Endothelial cell of umbilical vein (primary cell): Measurements from ENCODE around the gene DHRS1.

Experiments used
- CTCF ChIP-seq, 2 donors: IDR thresholded peaks; 1 replicate in 1 of 2; 2 replicates in 1 of 2; pipeline ENCODE4 v1.5.1; 2011; ENCODE audit warnings: low read length in 2 of 2, mild to moderate bottlenecking in 2 of 2, moderate library complexity in 2 of 2, control low read depth in 1 of 2, inconsistent platforms in 1 of 2, low read depth in 1 of 2; ENCODE audit not compliant: insufficient read depth in 1 of 2; ENCODE audit errors: extremely low read depth in 1 of 2
- JUN ChIP-seq: IDR thresholded peaks from 2 replicates; pipeline ENCODE4 v1.6.1; 2011; ENCODE audit warnings: borderline replicate concordance, low read depth; ENCODE audit not compliant: insufficient read length, insufficient read depth
- POLR2A ChIP-seq: IDR thresholded peaks from 2 replicates; pipeline ENCODE4 v1.6.1; 2012; ENCODE audit warnings: low read depth, mild to moderate bottlenecking, control low read depth, low read length

GRCh38 chr14:24270537-24271133 is 28.9 kb downstream of the DHRS1 start:
- no peak for TF ChIP-seq CTCF (IDR thresholded peaks at IDR 0.05; ENCODE audit: extremely low read depth in 1 of 2, insufficient read depth in 1 of 2, low read depth in 1 of 2, low read length in 2 of 2)
- no peak for TF ChIP-seq JUN
- no peak for TF ChIP-seq POLR2A
